Measurements from ENCODE around the gene RBPMS2. TPM values are rescaled to one million over a fixed set of nuclear protein-coding genes. Genes with fewer than 3 reads are reported as not detected.
A peak's percentile ranks its signal among the peaks of the same experiment; 100 is the strongest.
"Not testable (repeated sequence)": the region's sequence is repeated elsewhere in the genome, so short reads cannot be mapped to it uniquely, and the experiment has no call there.

RBPMS2 gene
- total RNA-seq, 1 donor from 2014 or later = 3.7 TPM

DNA sequence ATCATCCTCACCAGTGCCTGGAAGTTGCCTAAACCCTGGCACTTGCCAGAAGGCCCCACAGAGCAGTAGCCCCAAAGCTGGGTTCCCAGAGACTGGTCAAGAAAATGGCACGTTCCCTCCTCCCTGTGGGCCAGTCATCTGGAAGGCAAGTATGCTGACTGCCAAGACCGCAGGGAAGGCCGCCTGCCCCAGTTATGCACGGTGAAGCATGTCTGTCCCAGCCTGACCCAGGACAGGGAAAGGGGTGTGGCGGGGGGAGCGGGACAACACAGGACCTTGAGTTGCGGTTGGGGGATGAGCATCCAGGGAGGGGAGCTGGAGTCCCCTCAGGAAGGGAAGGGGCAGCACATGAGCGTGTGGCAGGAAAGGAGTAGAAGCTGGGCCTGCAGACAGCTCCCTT lies 33.0 kb downstream of the RBPMS2 start:
- Histone ChIP-seq H3K4me1 (no peaks in the 10 kb centered on the region), H3K27me3 (no peaks in the 10 kb centered on the region), H3K27ac (no peak overlapping the region), H3K36me3 (no peaks in the 10 kb centered on the region), H3K4me3 (no peak overlapping the region), H3K9me3 (no peaks in the 10 kb centered on the region)
- intact Hi-C loops (cut with DNase I) = no loop called here
- no peak for DNase-seq (ENCODE audit: extremely low spot score in 2 of 2)
- no peak for TF ChIP-seq POLR2A (IDR thresholded peaks at IDR 0.05)
- no peak for TF ChIP-seq CTCF (IDR thresholded peaks at IDR 0.05)
- TF ChIP-seq POLR2AphosphoS5 (IDR thresholded peaks at IDR 0.05; ENCODE audit: insufficient read depth in 1 of 2, low read depth in 1 of 2) = no peak

DNA sequence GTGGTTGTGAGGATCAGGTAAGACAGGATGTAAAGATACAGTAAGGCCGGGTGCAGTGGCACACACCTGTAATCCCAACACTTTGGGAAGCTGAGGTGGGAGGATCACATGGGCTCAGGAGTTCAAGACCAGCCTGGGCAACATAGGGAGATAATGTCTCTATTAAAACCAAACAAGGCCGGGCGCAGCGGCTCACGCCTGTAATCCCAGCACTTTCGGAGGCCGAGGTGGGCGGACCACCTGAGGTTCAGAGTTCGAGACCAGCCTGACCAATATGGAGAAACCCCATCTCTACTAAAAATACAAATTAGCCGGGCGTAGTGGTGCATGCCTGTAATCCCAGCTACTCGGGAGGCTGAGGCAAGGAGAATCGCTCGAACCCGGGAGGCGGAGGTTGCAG lies 33.7 kb downstream of the RBPMS2 start:
- H3K27ac ChIP-seq; DNase-seq (ENCODE audit: extremely low spot score in 2 of 2): not testable (repeated sequence)

GRCh38 chr15:64740311-64741170 lies 34.8 kb downstream of the RBPMS2 start:
- TF ChIP-seq POLR2A (IDR thresholded peaks at IDR 0.05) = no peak
- peak in 1 of 2 donors; percentile 41 for TF ChIP-seq POLR2AphosphoS5 (IDR thresholded peaks at IDR 0.05; ENCODE audit: insufficient read depth in 1 of 2, low read depth in 1 of 2)
- TF ChIP-seq CTCF (IDR thresholded peaks at IDR 0.05) = no peak
- Histone ChIP-seq H3K36me3 (no peaks in the 10 kb centered on the region), H3K27me3 (no peaks in the 10 kb centered on the region), H3K4me1 (no peaks in the 10 kb centered on the region), H3K9me3 (no peaks in the 10 kb centered on the region), H3K27ac (no peak overlapping the region), H3K4me3 (no peak overlapping the region)
- intact Hi-C loops (cut with DNase I) = no loop called here
- no peak for DNase-seq (ENCODE audit: extremely low spot score in 2 of 2)

More for the DNA sequence above, 33.7 kb downstream of the RBPMS2 start:
- H3K4me3 ChIP-seq; H3K36me3 ChIP-seq; H3K4me1 ChIP-seq; intact Hi-C loops (cut with DNase I); H3K27me3 ChIP-seq; H3K9me3 ChIP-seq: not testable (repeated sequence)

DNA sequence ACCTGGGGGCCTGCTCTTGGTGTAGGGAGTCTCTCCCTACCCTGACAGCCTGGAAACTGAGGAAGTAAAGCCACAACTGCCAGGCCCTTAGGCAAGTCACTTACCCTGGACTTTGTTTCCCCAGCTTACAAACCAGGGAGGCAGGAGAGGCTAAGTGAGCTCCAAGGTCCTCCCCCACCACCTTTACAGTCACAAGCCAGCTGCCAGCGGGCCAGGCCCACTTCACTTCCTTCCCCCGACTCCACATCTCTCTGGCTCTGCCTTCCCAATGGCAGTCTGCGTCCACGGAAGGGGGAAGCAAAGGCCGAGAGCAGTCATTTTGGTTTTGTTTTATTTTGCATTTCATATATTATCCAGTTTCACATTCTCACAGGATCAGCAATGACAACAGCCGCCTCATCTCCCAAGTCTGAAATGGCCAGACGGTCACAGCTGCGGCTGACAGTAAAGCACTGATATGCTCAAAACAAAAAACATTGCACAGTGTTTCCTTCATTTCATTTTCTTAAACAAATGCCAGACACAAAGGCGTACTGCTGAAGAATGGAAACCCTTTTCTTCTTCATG lies 35.7 kb downstream of the RBPMS2 start:
- no peak overlapping the region for H3K27ac ChIP-seq
- H3K27me3 ChIP-seq = no peaks in the 10 kb centered on the region
- DNase-seq (ENCODE audit: extremely low spot score in 2 of 2) = no peak
- no peaks in the 10 kb centered on the region for H3K9me3 ChIP-seq
- intact Hi-C loops (cut with DNase I) = no loop called here
- no peak overlapping the region for H3K4me3 ChIP-seq
- TF ChIP-seq POLR2A (IDR thresholded peaks at IDR 0.05) = no peak
- H3K4me1 ChIP-seq = no peaks in the 10 kb centered on the region
- no peaks in the 10 kb centered on the region for H3K36me3 ChIP-seq

- TF ChIP-seq CTCF (IDR thresholded peaks at IDR 0.05) (no peak), POLR2AphosphoS5 (IDR thresholded peaks at IDR 0.05; ENCODE audit: insufficient read depth in 1 of 2, low read depth in 1 of 2) (no peak), POLR2A (IDR thresholded peaks at IDR 0.05) (no peak)
- intact Hi-C loops (cut with DNase I) = no loop called here
- no peak overlapping the region for H3K4me3 ChIP-seq
- no peak overlapping the region for H3K27ac ChIP-seq
- no peaks in the 10 kb centered on the region for H3K36me3 ChIP-seq
- no peaks in the 10 kb centered on the region for H3K9me3 ChIP-seq
- H3K4me1 ChIP-seq = no peaks in the 10 kb centered on the region
- no peak for DNase-seq (ENCODE audit: extremely low spot score in 2 of 2)
- no peaks in the 10 kb centered on the region for H3K27me3 ChIP-seq
Observed at GRCh38 chr15:64739156-64739555, 36.2 kb downstream of the RBPMS2 start.
